Measurements from ENCODE around the gene NDUFV3. TPM values are rescaled to one million over a fixed set of nuclear protein-coding genes. Genes with fewer than 3 reads are reported as not detected.

NDUFV3 gene
- total and polyA plus RNA-seq, 4 donors: 17.7 to 45.1 (median 28.2) TPM

DNA sequence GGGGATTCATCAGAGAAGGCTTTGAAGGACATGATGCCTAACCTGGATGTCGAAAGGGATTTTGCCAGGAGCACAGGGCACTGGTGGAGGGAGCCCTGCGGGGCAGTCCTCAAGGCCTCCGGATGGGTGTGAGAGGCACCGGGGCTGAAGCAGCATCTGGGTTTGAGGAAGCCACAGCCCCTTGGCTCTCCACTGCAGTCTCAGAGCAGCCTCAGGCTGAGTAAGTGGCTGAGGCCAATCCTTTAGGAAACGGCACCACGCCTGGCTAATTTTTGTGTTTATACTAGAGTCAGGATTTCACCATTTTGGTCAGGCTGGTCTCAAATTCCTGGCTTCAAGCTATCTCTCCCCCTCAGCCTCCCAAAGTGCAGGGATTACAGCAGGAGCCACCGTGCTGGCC lies 20.4 kb downstream of the NDUFV3 start:
- WGBS, 2 donors: 74 to 78% methylated on average over 7 of the region's 7 CpGs
- Histone ChIP-seq H3K9ac (ENCODE audit: insufficient read depth in 1 of 2, low read length in 2 of 2) (no peak overlapping the region), H3K27me3 (ENCODE audit: control insufficient read depth in 3 of 3, insufficient read depth in 3 of 3, low read length in 2 of 3) (no peaks in the 10 kb centered on the region), H3K36me3 (ENCODE audit: control insufficient read depth in 4 of 4, insufficient read depth in 4 of 4, low read length in 4 of 4) (peaks cover 12 to 16% (median 13%) of the 10 kb centered on the region in 4 donors), H3K9me3 (ENCODE audit: control insufficient read depth in 4 of 4, insufficient read depth in 3 of 4, low read length in 3 of 4) (no peaks in the 10 kb centered on the region), H3K4me1 (ENCODE audit: control insufficient read depth in 5 of 5, insufficient read depth in 5 of 5, low read length in 5 of 5) (no peaks in the 10 kb centered on the region), H3K4me3 (no peak overlapping the region), H3K27ac (ENCODE audit: low read depth in 1 of 2, low read length in 1 of 2) (no peak overlapping the region)
- ATAC-seq (ENCODE audit: insufficient read depth, low FRiP score): no peak
- no peak for DNase-seq
- TF ChIP-seq, protein P1, sequence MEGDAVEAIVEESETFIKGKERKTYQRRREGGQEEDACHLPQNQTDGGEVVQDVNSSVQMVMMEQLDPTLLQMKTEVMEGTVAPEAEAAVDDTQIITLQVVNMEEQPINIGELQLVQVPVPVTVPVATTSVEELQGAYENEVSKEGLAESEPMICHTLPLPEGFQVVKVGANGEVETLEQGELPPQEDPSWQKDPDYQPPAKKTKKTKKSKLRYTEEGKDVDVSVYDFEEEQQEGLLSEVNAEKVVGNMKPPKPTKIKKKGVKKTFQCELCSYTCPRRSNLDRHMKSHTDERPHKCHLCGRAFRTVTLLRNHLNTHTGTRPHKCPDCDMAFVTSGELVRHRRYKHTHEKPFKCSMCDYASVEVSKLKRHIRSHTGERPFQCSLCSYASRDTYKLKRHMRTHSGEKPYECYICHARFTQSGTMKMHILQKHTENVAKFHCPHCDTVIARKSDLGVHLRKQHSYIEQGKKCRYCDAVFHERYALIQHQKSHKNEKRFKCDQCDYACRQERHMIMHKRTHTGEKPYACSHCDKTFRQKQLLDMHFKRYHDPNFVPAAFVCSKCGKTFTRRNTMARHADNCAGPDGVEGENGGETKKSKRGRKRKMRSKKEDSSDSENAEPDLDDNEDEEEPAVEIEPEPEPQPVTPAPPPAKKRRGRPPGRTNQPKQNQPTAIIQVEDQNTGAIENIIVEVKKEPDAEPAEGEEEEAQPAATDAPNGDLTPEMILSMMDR (IDR thresholded peaks at IDR 0.05; ENCODE audit: control extremely low read depth, extremely low read depth): no peak

DNA sequence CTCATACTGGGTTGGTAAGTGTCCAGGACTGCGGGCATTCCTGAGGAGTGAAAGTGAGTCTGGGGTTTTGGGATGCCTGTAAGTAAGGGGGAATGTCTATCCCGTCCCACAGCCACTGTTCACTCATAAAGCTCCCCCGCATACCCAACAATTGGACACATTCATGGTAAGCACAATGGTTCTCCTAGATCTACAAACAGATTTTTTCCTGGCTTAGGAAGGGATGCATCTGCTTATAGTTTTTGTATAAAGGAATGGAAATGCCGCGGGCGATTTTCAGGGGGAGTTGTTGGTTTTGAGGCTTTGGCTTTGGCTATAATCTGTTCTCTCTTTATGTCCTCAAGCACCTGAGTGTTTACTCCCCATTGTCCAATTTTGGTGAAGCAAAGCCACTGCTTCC lies 25.2 kb downstream of the NDUFV3 start:
- TF ChIP-seq, protein P1 (IDR thresholded peaks at IDR 0.05; ENCODE audit: control extremely low read depth, extremely low read depth): no peak
- Histone ChIP-seq H3K27ac (ENCODE audit: low read depth in 1 of 2, low read length in 1 of 2) (no peak overlapping the region), H3K36me3 (ENCODE audit: control insufficient read depth in 4 of 4, insufficient read depth in 4 of 4, low read length in 4 of 4) (peaks cover 0 to 1% (median 0%) of the 10 kb centered on the region in 4 donors), H3K9me3 (ENCODE audit: control insufficient read depth in 4 of 4, insufficient read depth in 3 of 4, low read length in 3 of 4) (no peaks in the 10 kb centered on the region), H3K4me1 (ENCODE audit: control insufficient read depth in 5 of 5, insufficient read depth in 5 of 5, low read length in 5 of 5) (no peaks in the 10 kb centered on the region), H3K9ac (ENCODE audit: insufficient read depth in 1 of 2, low read length in 2 of 2) (no peak overlapping the region), H3K4me3 (no peak overlapping the region), H3K27me3 (ENCODE audit: control insufficient read depth in 3 of 3, insufficient read depth in 3 of 3, low read length in 2 of 3) (no peaks in the 10 kb centered on the region)
- ATAC-seq (ENCODE audit: insufficient read depth, low FRiP score) (no peak), DNase-seq (no peak)
- 95 to 99% methylated on average over 6 of the region's 6 CpGs for WGBS, 2 donors

DNA sequence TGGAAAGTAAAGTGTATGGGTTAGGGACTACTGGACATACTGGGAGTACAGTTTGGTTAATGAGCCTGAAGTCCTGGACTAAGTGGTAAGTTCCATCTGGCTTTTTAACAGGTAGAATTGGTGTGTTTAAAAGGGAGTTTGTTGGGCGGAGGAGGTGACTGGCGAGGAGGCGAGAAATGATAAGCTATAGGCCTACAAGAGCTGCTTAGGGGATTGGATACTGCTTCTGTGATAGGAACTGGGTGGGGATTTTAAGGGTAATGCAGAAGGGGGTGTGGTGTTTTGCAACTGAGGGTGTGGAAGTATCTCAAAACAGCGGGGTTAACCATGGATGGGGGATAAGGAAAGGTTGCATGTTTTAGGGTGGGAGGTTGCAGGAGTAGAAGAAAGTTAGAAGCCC lies 28.8 kb downstream of the NDUFV3 start:
- Histone ChIP-seq H3K4me1 (ENCODE audit: control insufficient read depth in 5 of 5, insufficient read depth in 5 of 5, low read length in 5 of 5) (peaks cover 0 to 12% (median 6%) of the 10 kb centered on the region in 5 donors), H3K27me3 (ENCODE audit: control insufficient read depth in 3 of 3, insufficient read depth in 3 of 3, low read length in 2 of 3) (no peaks in the 10 kb centered on the region), H3K4me3 (no peak overlapping the region), H3K27ac (ENCODE audit: low read depth in 1 of 2, low read length in 1 of 2) (no peak overlapping the region), H3K9ac (ENCODE audit: insufficient read depth in 1 of 2, low read length in 2 of 2) (no peak overlapping the region), H3K36me3 (ENCODE audit: control insufficient read depth in 4 of 4, insufficient read depth in 4 of 4, low read length in 4 of 4) (no peaks in the 10 kb centered on the region), H3K9me3 (ENCODE audit: control insufficient read depth in 4 of 4, insufficient read depth in 3 of 4, low read length in 3 of 4) (no peaks in the 10 kb centered on the region)
- TF ChIP-seq, protein P1 (IDR thresholded peaks at IDR 0.05; ENCODE audit: control extremely low read depth, extremely low read depth): no peak
- ATAC-seq (ENCODE audit: insufficient read depth, low FRiP score): no peak
- DNase-seq: no peak
- WGBS, 2 donors: 79 to 90% methylated on average over 4 of the region's 4 CpGs

DNA sequence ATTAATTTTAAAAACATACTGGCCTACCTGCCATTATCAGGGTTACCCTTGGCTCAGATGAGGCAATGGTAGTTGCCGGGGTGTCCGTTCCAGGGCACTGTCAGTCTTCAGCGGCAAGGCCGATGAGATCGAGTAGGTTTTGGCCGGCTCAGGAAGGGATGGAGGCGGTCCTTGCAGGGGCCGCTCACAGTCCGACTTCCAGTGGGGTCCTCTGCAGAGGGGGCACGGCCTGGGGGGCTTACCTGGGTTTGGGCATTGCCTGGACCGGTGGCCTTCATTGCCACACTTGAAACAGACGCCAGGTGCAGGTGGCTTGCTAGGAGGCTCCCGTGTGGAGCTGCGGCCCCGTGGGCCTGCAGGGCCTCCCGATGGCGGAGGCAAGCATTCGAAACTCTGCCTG lies 29.8 kb downstream of the NDUFV3 start:
- ATAC-seq (ENCODE audit: insufficient read depth, low FRiP score): no peak
- TF ChIP-seq, protein P1 (IDR thresholded peaks at IDR 0.05; ENCODE audit: control extremely low read depth, extremely low read depth): no peak
- H3K9ac ChIP-seq (ENCODE audit: insufficient read depth in 1 of 2, low read length in 2 of 2): no peak overlapping the region
- no peaks in the 10 kb centered on the region for H3K36me3 ChIP-seq (ENCODE audit: control insufficient read depth in 4 of 4, insufficient read depth in 4 of 4, low read length in 4 of 4)
- WGBS, 2 donors: 94 to 95% methylated on average over 18 of the region's 18 CpGs
- H3K9me3 ChIP-seq (ENCODE audit: control insufficient read depth in 4 of 4, insufficient read depth in 3 of 4, low read length in 3 of 4): no peaks in the 10 kb centered on the region
- no peak overlapping the region for H3K4me3 ChIP-seq
- DNase-seq: no peak
- H3K4me1 ChIP-seq (ENCODE audit: control insufficient read depth in 5 of 5, insufficient read depth in 5 of 5, low read length in 5 of 5): peaks cover 0 to 12% (median 6%) of the 10 kb centered on the region in 5 donors
- H3K27me3 ChIP-seq (ENCODE audit: control insufficient read depth in 3 of 3, insufficient read depth in 3 of 3, low read length in 2 of 3): no peaks in the 10 kb centered on the region
- no peak overlapping the region for H3K27ac ChIP-seq (ENCODE audit: low read depth in 1 of 2, low read length in 1 of 2)
